HG03175 (cell line): ENCODE measurements around the gene TMEM59.
"Not testable (repeated sequence)": the region's sequence is repeated elsewhere in the genome, so short reads cannot be mapped to it uniquely, and the experiment has no call there.

Experiments
- ATAC-seq: cut with Tn5 transposase; IDR thresholded peaks from one replicate; pipeline ENCODE4 v1.9.1; 2021; ENCODE audit warnings: mild to moderate bottlenecking, moderate library complexity; ENCODE audit not compliant: unreplicated experiment

TMEM59 gene

GRCh38 chr1:54013393-54014008, 39.5 kb downstream of the TMEM59 start:
- no peak for ATAC-seq

DNA sequence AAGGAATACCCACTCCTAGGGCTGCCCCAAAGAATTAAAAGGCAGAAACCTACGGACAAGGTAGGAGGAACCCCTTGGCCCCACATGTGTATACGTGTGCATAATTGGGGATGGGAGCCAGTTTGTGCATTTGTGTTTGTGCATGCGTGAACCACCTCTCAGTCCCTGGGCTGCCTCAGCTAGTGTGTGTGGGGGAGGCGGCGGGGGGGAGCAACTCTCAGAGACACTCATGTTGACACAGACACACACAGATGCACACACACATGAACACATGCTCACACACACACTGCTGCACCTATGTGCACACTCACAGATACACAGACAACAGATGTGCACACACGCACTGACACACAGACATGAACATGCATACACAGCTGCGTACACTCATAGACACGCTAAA, 40.1 kb downstream of the TMEM59 start:
- no peak for ATAC-seq

GRCh38 chr1:54012008-54012325, 41.0 kb downstream of the TMEM59 start:
- no peak for ATAC-seq

GRCh38 chr1:54011316-54012007, 41.5 kb downstream of the TMEM59 start:
- ATAC-seq, result no peak

DNA sequence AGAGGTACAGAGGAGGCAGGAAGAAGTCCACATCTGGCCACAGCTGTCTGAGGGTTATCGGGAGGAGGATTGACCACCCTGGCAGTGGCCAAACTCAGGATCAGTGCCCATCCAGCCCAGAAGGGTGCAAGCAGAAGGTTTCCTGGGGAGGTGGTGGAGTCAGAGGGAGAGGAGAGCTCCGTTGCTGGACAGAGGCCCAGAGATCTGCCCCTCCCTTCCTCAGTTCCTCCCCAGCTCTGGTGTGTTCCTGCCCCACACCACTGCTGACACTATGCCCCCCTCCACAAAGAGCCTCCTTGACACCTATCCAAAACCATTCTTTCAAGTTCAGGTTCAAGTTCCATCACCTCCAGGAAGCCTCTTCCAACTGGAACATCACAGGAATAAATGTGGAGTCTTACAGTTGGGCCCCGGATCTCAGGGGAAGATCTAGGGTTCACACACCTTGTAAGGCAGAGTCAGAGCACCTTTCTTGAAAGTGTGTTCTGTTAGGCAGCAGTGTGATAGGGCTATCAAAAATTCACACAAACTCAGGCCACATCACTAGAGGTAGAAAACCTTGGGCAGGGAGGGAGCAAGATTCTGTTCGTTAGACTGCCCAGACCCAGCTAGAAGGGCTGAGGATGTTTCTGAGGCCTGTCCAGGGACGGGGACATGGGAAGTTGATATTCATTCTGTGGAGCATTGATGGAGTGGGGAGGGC, 42.4 kb downstream of the TMEM59 start:
- ATAC-seq, result no peak

GRCh38 chr1:54009406-54009805, 43.6 kb downstream of the TMEM59 start:
- no peak for ATAC-seq

GRCh38 chr1:54008876-54009275, 44.1 kb downstream of the TMEM59 start:
- no peak for ATAC-seq

GRCh38 chr1:54007613-54008012, 45.4 kb downstream of the TMEM59 start:
- ATAC-seq, result no peak

DNA sequence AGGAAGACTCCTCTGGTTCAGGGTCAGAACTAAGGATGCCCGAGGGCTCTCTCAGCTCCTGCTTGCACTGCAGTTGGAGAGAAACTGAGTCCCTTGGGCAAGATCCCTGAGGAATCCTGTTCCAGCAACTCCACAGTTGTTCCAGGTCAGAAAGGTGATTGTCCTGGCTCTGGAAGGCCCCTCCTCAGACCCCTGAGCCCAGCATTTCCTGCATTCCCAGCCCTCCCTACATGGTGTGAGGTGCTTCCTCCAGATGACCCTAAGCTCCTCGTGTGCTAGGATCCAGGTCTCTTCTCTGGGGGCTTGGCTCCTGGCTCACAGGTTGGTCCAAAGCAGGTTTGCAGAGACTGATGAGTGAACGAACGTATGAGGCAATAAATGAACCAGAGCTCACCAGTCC, 46.5 kb downstream of the TMEM59 start:
- no peak for ATAC-seq

DNA sequence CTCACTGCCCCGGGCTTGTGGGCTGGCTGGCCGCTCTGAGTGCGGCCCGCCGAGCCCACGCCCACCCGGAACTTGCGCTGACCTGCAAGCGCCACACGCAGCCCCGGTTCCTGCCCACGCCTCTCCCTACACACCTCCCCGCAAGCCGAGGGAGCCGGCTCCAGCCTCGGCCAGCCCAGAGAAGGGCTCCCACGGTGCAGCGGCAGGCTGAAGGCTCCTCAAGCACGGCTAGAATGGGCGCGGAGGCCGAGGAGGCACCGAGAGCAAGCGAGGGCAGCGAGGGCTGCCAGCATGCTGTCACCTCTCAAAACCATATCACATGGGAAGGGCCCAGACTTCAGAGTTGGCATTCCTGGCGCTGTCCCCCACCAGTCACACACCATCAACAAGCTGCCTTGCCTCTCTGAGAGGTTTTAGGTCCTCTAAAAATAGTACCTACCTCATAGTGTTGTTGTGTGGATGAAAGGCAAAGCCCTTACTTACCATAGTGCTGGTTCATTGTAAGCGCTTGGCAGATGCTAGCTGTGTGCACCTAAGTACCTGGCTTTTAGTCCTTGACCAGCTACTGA, 48.4 kb downstream of the TMEM59 start:
- no peak for ATAC-seq

GRCh38 chr1:54003750-54004480, 49.1 kb downstream of the TMEM59 start:
- not testable (repeated sequence) for ATAC-seq

DNA sequence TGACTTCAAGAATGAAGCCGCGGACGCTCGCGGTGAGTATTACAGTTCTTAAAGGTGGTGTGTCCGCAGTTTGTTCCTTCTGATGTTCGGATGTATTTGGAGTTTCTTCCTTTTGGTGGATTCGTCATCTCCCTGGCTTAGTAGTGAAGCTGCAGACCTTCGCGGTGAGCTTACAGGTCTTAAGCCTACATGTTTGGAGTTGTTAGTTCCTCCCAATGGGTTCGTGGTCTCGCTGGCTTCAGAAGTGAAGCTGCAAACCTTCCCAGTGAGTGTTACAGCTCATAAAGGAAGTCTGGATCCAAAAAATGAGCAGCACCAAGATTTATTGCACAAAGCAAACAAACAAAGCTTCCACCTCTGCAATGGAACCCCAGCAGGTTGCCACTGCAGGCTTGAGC, 49.8 kb downstream of the TMEM59 start:
- ATAC-seq, result no peak

GRCh38 chr1:54002544-54003248, 50.3 kb downstream of the TMEM59 start:
- ATAC-seq, result no peak

GRCh38 chr1:54001591-54001990, 51.4 kb downstream of the TMEM59 start:
- ATAC-seq, result no peak

GRCh38 chr1:53999920-54000319, 53.1 kb downstream of the TMEM59 start:
- no peak for ATAC-seq

GRCh38 chr1:53998223-53998622, 54.8 kb downstream of the TMEM59 start:
- no peak for ATAC-seq

GRCh38 chr1:53995683-53996082, 57.3 kb downstream of the TMEM59 start:
- no peak for ATAC-seq

GRCh38 chr1:53994516-53994915, 58.5 kb downstream of the TMEM59 start:
- ATAC-seq, result not testable (repeated sequence)

- ATAC-seq, result no peak
Measured at GRCh38 chr1:53992085-53992874, 60.7 kb downstream of the TMEM59 start.

DNA sequence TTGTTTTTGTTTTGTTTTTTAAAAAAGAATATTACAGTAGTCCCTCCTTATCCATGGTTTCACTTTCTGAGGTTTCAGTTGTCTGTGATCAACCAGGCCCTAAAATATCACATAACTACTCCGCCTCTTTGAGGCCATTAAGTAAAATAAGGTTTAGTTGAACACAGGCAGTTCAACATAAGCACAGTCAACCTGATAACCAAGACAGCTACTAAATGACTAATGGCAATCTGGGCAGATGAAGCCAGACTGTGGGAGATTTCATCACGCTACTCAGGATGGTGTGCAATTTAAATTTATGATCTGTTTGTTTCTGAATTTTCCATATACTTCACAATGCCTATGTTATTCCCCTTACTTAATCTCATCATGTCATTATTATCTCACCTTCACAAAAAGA, 65.1 kb downstream of the TMEM59 start:
- no peak for ATAC-seq
